GM19324 (cell line): Measurements from ENCODE around the gene TULP1.

Experiments used
- ATAC-seq: cut with Tn5 transposase; IDR thresholded peaks from one replicate; pipeline ENCODE4 v1.9.1; 2021; ENCODE audit warnings: mild to moderate bottlenecking, moderate library complexity; ENCODE audit not compliant: unreplicated experiment, low FRiP score

The TULP1 gene

DNA sequence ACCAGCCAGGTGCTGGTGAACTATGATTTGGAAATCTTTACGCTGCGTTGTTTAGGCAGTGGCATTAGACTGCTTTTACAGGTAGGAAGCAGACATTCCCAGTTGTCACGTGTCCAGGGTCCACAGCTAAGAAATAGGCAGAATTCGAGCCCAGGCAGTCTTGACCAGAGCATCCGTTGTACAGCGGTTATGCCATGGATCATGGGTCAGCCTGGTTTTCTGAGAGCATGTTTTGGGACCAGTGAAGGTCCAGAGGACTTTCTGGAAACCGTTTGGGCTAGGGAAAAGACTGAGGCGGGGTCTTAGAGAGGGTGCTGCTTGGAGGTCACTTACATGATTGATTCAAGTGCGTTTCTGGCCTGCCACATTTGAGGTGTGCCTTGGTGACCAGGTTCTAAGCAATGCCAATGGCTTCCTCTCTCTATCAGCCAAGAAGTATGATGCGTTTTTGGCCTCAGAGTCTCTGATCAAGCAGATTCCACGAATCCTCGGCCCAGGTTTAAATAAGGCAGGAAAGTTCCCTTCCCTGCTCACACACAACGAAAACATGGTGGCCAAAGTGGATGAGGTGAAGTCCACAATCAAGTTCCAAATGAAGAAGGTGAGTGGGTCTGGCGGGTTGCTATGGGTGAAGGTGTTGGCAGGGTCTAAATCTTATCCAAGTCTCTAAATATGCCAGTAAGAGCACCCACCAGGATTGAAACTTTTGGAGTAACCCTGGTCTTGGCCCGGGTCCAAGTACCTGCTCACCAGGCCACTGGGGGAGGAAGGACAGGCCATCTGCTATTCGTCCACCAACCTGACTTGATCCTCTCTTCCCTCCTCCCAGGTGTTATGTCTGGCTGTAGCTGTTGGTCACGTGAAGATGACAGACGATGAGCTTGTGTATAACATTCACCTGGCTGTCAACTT lies 42.7 kb downstream of the TULP1 start:
- ATAC-seq: no peak

DNA sequence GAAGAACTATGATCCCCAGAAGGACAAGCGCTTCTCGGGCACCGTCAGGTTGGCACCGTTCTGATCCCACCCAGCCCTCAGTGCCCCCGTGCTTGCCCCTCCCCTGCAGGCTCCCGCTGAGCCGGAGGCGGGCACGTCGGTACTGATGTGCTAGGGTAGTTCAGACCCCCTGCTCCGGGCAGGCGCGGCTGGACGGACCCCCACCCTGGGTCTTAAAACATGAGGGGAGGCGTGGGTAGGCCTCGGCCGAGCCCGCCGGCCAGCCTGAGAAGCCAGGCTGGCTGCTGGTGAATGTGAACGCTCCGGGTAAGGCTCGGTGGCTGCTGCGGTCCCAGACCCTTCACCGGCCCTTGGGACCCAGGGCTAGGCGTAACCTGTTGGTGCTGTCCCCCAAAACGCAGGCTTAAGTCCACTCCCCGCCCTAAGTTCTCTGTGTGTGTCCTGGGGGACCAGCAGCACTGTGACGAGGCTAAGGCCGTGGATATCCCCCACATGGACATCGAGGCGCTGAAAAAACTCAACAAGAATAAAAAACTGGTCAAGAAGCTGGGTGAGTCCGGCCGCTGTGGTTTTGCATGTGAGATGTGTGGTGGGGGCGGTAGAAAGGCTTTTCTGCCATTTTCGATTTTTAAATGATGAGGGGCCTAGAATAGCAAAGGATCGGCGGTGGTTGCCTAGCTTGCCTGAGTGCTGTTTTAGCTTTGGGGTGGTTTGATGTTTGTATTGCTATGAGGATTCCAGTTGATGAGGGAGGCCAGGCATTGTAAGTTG lies 43.5 kb downstream of the TULP1 start:
- ATAC-seq: peak; percentile 8

DNA sequence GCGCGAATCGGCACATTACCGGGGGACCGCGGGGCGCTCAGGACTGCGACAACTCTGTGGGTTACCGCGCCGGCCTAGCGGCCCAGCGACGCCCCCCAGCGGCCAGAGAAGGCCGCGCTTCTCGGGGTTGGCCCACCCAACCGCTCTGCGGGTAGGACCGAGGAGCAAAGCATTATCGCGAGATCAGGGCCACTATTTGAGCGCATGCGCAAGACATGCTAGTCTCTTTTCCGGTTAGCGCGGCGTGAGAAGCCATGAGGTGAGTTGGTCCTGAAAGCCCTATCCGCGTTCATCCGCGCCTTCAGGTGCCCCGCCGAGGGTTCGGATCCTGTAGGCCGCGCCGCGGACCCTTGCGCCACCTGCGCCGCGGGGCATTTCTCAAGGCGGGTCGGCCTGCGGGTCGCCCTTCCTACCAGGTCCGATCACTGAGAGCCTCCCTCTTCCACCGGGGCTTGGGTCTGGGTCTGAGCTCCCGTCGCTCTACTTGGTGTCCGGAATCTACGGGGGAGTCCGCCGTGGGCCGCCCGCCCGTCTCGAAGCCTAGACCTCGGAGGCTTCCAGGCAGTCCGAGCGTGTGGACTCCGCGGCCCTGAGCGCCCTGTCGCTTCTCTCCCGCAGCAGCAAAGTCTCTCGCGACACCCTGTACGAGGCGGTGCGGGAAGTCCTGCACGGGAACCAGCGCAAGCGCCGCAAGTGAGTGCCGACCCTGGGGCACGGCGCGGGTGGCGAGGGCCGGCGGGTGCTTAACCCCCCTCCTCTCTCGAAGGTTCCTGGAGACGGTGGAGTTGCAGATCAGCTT lies 44.3 kb downstream of the TULP1 start, which contains the start of gene RPL10A:
RPL10A (plus strand) TSS at position 221 of the 799 bp plus-strand sequence; CDS start at position 255, 34 bp downstream.
- peak; percentile 82 for ATAC-seq

DNA sequence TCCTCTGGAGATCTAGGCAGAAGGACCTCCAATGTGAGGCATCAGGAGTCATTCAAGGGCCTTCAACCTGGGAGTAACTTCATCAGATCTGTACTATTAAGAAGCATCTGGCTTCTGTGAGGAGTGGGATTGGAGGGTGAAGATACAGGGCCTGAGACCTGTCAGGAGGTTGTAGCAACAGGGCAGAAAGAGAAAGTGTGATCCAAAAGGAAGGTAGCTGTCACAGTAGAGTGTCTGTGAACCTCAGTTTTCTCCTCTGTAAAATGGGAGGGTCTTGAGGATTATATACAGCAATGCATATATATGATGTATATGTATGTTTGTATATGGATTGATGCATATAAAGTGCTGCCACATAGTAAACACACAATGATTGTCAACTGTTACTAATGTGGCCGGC lies 47.0 kb downstream of the TULP1 start:
- no peak for ATAC-seq

DNA sequence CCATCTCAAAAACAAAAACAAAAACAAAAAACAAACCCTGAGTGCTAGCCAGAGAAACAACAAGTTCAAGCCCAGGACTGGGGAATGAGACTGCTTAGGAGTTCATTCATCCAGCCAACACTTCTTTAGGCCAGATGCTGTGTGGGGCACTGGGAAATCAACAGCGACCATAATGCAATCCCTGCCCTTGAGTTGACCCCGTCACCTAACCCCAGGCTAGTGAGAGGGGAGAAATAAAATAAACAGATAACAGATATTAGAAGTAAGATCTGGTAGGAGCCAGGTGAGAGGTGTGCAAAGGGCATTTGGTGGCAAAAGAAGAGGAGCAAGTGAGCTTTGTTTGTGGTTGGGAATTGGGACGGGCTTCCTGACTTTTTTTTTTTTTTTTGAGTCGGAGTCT lies 49.4 kb downstream of the TULP1 start:
- ATAC-seq: no peak

DNA sequence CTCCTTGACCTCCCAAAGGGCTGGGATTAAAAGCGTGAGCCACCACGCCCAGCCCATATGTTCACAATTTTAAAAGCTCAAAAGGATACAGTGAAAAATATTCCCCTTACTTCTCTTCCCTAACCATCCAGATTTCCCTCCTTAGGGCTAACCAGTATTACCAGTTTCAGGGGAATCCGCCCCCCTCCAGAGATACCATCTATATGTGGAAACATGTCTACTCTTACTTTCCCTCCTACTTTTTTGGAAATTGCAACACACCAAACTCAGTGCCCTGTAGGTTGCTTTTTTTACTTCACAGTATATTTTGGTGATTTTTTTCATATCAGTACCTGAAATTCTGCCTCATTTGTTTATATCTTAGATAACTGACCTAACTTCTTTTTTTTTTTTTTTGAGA lies 51.4 kb downstream of the TULP1 start:
- ATAC-seq: no peak

DNA sequence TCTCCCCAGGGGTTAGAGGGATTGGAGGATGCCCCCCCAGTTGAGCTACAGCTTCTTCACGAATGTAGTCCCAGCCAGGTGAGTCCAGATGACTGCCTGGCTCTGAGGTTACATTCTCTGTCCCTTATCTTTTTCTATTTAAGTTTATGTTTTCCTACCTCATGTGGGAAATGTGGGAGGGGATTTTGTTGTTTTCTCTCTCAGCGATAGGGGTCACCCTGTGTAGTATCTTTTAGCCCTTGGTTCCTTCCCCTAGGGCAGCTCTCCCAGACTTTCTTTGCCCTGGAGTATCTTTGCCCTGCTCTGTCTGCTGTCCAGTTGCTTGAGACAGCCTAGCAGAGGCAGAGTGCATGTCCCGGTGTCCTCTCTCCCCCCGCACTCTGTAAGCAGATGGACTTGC lies 54.8 kb downstream of the TULP1 start:
- ATAC-seq: no peak

DNA sequence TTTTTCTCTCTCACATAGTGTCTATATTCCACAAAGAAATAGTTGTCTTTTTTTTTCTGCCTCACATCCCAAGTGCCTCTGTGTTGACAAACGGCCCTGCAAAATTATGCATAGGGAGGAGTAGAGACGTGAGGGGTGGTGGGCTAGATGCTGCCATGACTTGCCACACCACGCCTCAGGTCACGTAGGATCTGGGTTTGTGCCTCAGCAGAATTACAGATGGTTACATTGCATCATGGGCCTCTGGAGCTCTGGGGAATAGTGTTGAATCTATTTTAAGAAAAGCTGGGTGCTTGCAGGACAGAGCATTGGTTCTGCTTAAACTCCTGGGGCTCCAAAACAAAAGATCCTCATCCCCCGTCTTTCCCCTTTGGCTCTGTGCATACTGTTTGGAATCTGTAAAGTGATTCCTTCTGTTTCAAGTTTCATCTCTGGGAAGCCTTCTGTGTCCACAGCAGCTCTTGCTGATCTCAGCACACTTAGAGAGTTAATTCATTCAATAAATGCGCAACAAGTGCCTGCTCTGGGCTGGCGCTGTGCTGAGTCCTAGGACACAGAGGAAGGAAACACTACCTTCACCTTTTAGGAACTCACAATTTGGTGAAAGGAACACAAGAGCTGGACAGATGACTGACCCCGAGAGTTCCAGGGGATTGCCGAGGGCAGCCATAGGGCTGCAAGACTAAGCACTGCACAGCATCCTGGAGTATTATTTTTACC lies 58.1 kb downstream of the TULP1 start:
- ATAC-seq: no peak

DNA sequence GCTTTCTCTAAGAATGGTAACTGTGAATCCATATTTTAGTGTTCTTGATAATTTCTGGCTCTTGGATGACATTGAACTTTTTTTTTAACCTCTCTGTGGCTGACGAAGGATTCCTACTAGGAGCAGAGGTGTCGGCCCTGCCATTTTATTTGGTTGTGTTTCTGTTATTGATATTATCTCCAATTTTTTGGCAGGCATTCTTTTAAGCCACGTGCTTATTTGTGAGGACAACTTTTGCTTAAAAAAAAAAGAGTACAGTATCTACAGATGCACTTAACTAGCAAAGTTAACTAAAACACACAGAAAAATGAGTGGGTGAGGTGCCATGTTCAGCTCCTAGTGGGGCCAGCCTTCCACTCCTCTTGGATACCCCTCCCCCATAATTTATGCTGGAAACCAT lies 59.5 kb downstream of the TULP1 start:
- ATAC-seq: no peak

DNA sequence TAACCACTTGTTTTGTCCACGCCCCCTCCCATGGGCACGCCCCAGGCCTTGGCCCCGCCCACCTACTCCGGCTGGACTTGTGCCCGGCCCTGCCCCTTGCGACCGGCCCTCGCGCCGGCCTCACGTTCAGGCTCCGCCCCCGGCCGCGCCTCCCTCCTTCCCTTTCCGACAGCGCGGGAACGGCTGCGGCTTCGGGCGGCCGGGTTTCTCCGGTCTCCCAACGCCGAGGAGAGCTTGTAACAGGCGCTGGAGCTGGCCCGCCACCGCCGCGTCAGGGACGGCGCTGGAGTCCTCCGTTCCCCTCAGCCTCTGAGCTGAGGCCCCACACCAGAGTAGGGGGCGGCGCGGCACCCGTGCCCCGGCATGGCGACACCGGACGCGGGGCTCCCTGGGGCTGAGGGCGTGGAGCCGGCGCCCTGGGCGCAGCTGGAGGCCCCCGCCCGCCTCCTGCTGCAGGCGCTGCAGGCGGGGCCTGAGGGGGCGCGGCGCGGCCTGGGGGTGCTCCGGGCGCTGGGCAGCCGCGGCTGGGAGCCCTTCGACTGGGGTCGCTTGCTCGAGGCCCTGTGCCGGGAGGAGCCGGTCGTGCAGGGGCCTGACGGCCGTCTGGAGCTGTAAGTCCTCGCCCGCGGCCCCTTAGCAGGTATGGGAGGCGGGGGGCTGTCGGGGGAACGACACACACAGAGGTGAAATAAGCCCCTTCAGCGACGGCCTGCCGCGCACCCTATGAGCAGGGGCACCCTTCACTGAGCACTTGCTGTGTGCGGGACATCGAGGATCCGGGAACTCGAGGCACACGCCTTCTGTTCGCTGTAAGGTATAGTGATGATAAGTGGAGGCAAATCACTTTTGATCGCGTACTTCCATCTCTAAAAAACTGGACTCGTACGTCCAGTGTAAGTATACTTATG lies 60.3 kb downstream of the TULP1 start, which contains the start of gene FANCE:
FANCE (plus strand) TSS at position 156 of the 908 bp plus-strand sequence; CDS start at position 364, 208 bp downstream.
- peak; percentile 96 for ATAC-seq

DNA sequence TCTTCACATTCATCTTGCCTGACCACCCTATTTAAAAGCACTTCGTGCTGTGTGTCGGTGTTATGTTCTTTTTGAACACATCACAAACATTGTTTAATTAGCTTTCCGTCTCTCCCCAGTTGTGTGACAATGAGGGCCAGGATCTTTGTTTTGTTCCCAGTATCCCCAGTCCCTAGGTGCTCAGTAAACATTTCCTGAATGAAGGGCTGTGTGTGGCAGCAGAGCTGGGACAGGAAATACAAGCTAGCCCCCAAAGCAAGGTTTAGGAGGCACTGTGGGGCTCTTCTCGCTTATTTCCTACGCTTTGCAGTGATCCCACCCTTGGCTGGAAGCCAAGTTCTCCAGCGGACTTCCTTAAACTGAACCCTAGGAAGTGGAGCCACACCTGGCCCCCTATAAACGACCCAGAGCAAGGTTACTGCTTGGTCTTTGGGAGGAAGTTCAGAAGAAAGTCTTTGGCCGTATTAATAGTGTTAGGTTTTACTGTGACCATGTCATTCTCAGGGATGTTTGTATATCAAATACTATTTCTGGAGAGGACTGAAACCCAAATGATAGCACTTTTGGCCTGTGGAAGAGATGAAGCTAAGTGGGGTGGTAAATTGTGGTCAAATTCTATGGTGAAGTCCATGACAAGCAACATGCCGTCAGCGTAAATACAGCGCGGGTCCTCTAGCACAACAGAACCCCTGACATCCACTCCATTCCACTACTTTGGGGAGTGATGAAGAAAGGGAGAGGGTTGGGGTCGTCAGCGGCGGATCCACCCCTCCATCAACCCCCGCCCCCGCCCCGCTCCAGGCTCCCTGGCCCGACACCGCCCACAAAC lies 61.1 kb downstream of the TULP1 start:
- no peak for ATAC-seq

DNA sequence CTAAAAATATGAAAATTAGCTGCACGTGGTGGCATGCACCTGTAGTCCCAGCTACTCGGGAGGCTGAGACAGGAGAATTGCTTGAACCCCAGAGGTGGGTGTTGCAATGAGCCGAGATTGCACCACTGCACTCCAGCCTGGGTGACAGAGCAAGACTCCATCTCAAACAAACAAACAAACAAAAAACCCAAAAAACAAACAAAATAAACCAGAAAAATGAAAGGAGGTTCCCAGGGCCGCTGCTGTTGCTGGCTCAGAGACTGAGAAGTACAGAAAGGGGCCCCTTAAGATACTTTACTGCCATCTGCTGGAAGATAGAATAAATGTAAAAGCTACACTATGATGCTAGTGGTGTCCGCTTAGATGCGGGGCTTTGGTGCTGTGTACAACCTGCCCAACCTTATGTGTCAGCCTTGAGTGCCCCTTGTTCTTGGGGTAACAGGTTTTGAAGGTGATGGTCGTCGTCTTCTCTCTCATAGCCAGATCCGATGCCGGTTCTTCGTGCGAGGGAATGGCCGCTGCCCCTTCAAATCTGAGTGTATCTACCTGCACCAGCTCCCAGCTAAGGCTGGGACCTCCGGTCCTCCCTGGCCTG lies 63.3 kb downstream of the TULP1 start:
- no peak for ATAC-seq

DNA sequence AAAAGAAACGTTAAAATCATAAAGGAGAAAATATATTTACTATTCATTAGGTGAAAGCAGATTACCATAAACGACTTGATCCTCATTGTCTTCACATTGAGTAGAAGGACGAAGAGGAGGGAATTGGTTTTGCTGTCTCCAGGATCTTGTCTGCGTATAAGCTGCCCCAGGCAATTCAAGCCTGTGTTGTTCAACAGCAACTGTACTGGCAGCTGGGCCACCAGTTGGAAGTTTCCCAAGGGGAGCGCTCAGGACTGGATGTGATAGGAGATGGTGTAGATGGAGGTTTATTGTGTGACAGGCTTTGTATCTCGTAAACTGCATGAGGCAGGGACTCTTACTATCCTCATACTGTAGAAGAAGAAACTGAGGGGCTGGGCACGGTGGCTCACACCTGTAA lies 64.5 kb downstream of the TULP1 start:
- ATAC-seq: no peak
